Neuronal stem cell (in vitro differentiated cells): ENCODE measurements around the gene LY9.

Source experiments
- DNase-seq: peaks from one replicate; pipeline ENCODE4 v3.0.0-alpha.2; 2013; ENCODE audit warnings: low spot score
- H2AFZ ChIP-seq: one replicate; pipeline ENCODE4 v1.6.1; 2013; ENCODE audit warnings: mild to moderate bottlenecking, low read length, inconsistent platforms
- H2AK5ac ChIP-seq: 2 replicates; pipeline ENCODE4 v1.6.1; 2013; ENCODE audit warnings: low read depth, mild to moderate bottlenecking, inconsistent platforms, low read length, moderate library complexity, mixed read lengths
- H2BK120ac ChIP-seq: 2 replicates; pipeline ENCODE4 v1.6.1; 2013; ENCODE audit warnings: low read depth, mild to moderate bottlenecking, inconsistent platforms, low read length, moderate library complexity, mixed read lengths
- H2BK12ac ChIP-seq: one replicate; pipeline ENCODE4 v1.6.1; 2013; ENCODE audit warnings: low read length, inconsistent platforms
- H2BK15ac ChIP-seq: 2 replicates; pipeline ENCODE4 v1.6.1; 2013; ENCODE audit warnings: mild to moderate bottlenecking, low read length, inconsistent platforms, mixed read lengths
- H2BK5ac ChIP-seq: one replicate; pipeline ENCODE4 v1.6.1; 2013; ENCODE audit warnings: inconsistent platforms, mild to moderate bottlenecking, low read length, moderate library complexity
- H3K14ac ChIP-seq: one replicate; pipeline ENCODE4 v1.6.1; 2013; ENCODE audit warnings: low read length, inconsistent platforms
- H3K18ac ChIP-seq: 2 replicates; pipeline ENCODE4 v1.6.1; 2013; ENCODE audit warnings: low read length, inconsistent platforms
- H3K23ac ChIP-seq: 2 replicates; pipeline ENCODE4 v1.6.1; 2013; ENCODE audit warnings: low read depth, mild to moderate bottlenecking, mixed read lengths, low read length, inconsistent platforms; ENCODE audit not compliant: poor library complexity
- H3K27ac ChIP-seq: replicated peaks from 3 replicates; pipeline ENCODE4 v1.5.1; 2013; ENCODE audit warnings: low read length, inconsistent platforms
- H3K27me3 ChIP-seq, 3 experiments: 2 replicates each; pipeline ENCODE4 v1.6.1; 2013; ENCODE audit warnings: low read length in 3 of 3, mild to moderate bottlenecking in 2 of 3, inconsistent platforms in 1 of 3, low read depth in 1 of 3, mixed read lengths in 1 of 3, moderate library complexity in 1 of 3; ENCODE audit not compliant: control insufficient read depth in 3 of 3, insufficient read depth in 3 of 3
- H3K36me3 ChIP-seq, 2 donors: replicated peaks in 1 of 2; 2 replicates each; pipeline ENCODE4 v1.6.1; 2013; ENCODE audit warnings: low read length in 2 of 2; ENCODE audit not compliant: control insufficient read depth in 2 of 2, insufficient read depth in 2 of 2
- H3K4ac ChIP-seq: 2 replicates; pipeline ENCODE4 v1.6.1; 2013; ENCODE audit warnings: inconsistent platforms, mild to moderate bottlenecking, low read length, moderate library complexity
- H3K4me1 ChIP-seq, 2 donors: 1 replicate in 1 of 2; 2 replicates in 1 of 2; pipeline ENCODE4 v1.6.1; 2013; ENCODE audit warnings: low read length in 2 of 2, low read depth in 1 of 2; ENCODE audit not compliant: control insufficient read depth in 2 of 2, insufficient read depth in 1 of 2
- H3K4me2 ChIP-seq: one replicate; pipeline ENCODE4 v1.6.1; 2013; ENCODE audit warnings: mild to moderate bottlenecking, low read length, inconsistent platforms; ENCODE audit not compliant: insufficient read depth, poor library complexity, severe bottlenecking
- H3K4me3 ChIP-seq, 2 donors: 2 replicates each; pipeline ENCODE4 v1.5.1; 2013; ENCODE audit warnings: low read length in 2 of 2, mild to moderate bottlenecking in 2 of 2, inconsistent platforms in 1 of 2, moderate library complexity in 1 of 2
- H3K79me1 ChIP-seq: one replicate; pipeline ENCODE4 v1.6.1; 2013; ENCODE audit warnings: low read depth, mild to moderate bottlenecking, inconsistent platforms, low read length, moderate library complexity
- H3K9ac ChIP-seq: one replicate; pipeline ENCODE4 v1.6.1; 2013; ENCODE audit warnings: mild to moderate bottlenecking, low read depth, low read length, inconsistent platforms; ENCODE audit not compliant: poor library complexity
- H3K9me3 ChIP-seq, 2 donors: replicated peaks in 1 of 2; 2 replicates each; pipeline versions ENCODE3 to v1.6.1; 2013; ENCODE audit warnings: low read length in 2 of 2, mild to moderate bottlenecking in 2 of 2, inconsistent platforms in 1 of 2, low read depth in 1 of 2, mixed read lengths in 1 of 2, moderate library complexity in 1 of 2; ENCODE audit not compliant: control insufficient read depth in 2 of 2, insufficient read depth in 1 of 2
- H4K8ac ChIP-seq: one replicate; pipeline ENCODE4 v1.6.1; 2013; ENCODE audit warnings: low read depth, mild to moderate bottlenecking, inconsistent platforms, low read length, moderate library complexity
- H4K91ac ChIP-seq: one replicate; pipeline ENCODE4 v1.6.1; 2013; ENCODE audit warnings: low read length, low read depth, mild to moderate bottlenecking, inconsistent platforms; ENCODE audit not compliant: poor library complexity
- WGBS, 2 donors: extraction: QIAGEN DNeasy Blood & Tissue Kit; methylation state at CpG; one replicate each; pipeline ENCODE4 v1.1.7; 2013; ENCODE audit warnings: missing lambda C conversion rate in 2 of 2, mixed read lengths in 1 of 2; ENCODE audit not compliant: insufficient read length in 2 of 2, insufficient replicate concordance in 1 of 2; ENCODE audit errors: extremely low coverage in 2 of 2; 5-methylcytosine and 5-hydroxymethylcytosine counted together

Gene LY9

DNA sequence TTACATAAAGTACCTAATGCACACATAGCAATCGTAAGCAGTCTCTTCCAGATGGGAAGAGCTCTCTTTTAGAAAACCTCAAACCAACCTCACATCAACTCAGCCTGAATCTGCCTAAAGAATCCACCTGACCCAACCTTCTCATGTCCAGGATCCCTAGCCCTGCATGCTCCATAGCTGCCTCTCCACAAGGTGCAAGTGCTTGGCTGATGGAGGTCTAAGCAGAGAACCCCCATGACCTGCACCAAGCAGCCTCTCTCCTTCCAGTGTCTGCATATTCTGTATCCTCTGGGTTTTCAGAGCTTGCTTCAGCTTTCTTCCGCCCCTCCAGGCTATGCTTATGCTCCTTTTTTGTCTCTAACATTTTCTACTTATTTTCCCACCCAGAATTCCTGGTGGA lies 2.5 kb downstream of the LY9 start:
- Histone ChIP-seq H3K4me2 (no peak overlapping the region), H3K23ac (no peak overlapping the region), H3K14ac (no peak overlapping the region), H2BK120ac (no peak overlapping the region), H3K36me3 (no peaks in the 10 kb centered on the region), H4K91ac (no peak overlapping the region), H3K4ac (no peak overlapping the region), H2BK12ac (no peak overlapping the region), H2BK15ac (no peak overlapping the region), H3K18ac (no peak overlapping the region), H3K79me1 (no peaks in the 10 kb centered on the region), H3K4me3 (no peak overlapping the region), H3K4me1 (no peaks in the 10 kb centered on the region), H3K27ac (no peak overlapping the region), H3K27me3 (no peaks in the 10 kb centered on the region), H4K8ac (no peak overlapping the region), H3K9ac (no peak overlapping the region), H2AFZ (no peak overlapping the region), H2AK5ac (no peak overlapping the region), H3K9me3 (peaks cover 0 to 2% of the 10 kb centered on the region in 2 donors), H2BK5ac (no peak overlapping the region)
- no CpG with 5 or more reads among the region's 2 CpGs for WGBS, 2 donors
- no peak for DNase-seq

DNA sequence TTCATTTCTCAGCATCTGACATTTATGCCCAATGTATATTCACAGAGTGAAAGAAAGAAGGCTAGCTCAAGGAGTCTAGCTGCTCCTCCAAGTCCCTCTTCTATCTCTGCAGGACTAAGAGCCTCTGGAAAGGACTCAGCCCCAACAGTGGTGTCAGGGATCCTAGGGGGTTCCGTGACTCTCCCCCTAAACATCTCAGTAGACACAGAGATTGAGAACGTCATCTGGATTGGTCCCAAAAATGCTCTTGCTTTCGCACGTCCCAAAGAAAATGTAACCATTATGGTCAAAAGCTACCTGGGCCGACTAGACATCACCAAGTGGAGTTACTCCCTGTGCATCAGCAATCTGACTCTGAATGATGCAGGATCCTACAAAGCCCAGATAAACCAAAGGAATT lies 3.7 kb downstream of the LY9 start:
- Histone ChIP-seq H2BK15ac (no peak overlapping the region), H3K27me3 (no peaks in the 10 kb centered on the region), H2AK5ac (no peak overlapping the region), H4K8ac (no peak overlapping the region), H2BK12ac (no peak overlapping the region), H3K36me3 (no peaks in the 10 kb centered on the region), H3K4ac (no peak overlapping the region), H3K79me1 (no peaks in the 10 kb centered on the region), H3K4me2 (no peak overlapping the region), H3K4me3 (no peak overlapping the region), H3K14ac (no peak overlapping the region), H2BK5ac (no peak overlapping the region), H3K23ac (no peak overlapping the region), H2BK120ac (no peak overlapping the region), H3K4me1 (no peaks in the 10 kb centered on the region), H3K18ac (no peak overlapping the region), H3K9me3 (no peaks in the 10 kb centered on the region), H2AFZ (no peak overlapping the region), H4K91ac (no peak overlapping the region), H3K27ac (no peak overlapping the region), H3K9ac (no peak overlapping the region)
- no peak for DNase-seq
- no CpG with 5 or more reads among the region's 5 CpGs for WGBS, 2 donors

DNA sequence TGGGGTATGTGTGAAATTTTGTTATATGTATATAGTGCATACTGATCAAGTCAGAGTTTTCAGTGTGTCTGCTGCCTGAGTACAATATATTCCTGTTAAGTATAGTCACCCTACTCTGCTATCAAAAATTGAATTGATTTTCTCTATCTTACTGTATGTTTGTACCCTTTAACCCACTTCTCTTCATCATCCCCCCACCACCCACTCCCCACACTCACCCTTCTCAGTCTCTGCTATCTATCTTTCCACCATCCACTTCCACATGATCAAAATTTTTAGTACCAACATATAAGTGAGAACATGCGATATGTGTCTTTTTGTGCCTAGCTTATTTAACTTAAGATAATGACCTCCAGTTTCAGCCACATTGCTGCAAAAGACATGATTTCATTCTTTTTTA lies 4.2 kb downstream of the LY9 start:
- no peak overlapping the region for H3K4me2 ChIP-seq
- no peak overlapping the region for H3K27ac ChIP-seq
- no peak for DNase-seq
- no peak overlapping the region for H3K4ac ChIP-seq
- H3K9ac ChIP-seq = no peak overlapping the region
- H2AFZ ChIP-seq = no peak overlapping the region
- H3K4me3 ChIP-seq = no peak overlapping the region
- H2AK5ac ChIP-seq = no peak overlapping the region
- H3K23ac ChIP-seq = no peak overlapping the region
- no peaks in the 10 kb centered on the region for H3K36me3 ChIP-seq
- H4K8ac ChIP-seq = no peak overlapping the region
- no peak overlapping the region for H2BK5ac ChIP-seq
- H3K79me1 ChIP-seq = no peaks in the 10 kb centered on the region
- no peaks in the 10 kb centered on the region for H3K9me3 ChIP-seq
- no CpG with 5 or more reads among the region's 1 CpG for WGBS, 2 donors
- H2BK15ac ChIP-seq = no peak overlapping the region
- no peak overlapping the region for H3K14ac ChIP-seq
- no peaks in the 10 kb centered on the region for H3K27me3 ChIP-seq
- no peak overlapping the region for H4K91ac ChIP-seq
- H3K4me1 ChIP-seq = no peaks in the 10 kb centered on the region
- no peak overlapping the region for H3K18ac ChIP-seq
- no peak overlapping the region for H2BK120ac ChIP-seq
- H2BK12ac ChIP-seq = no peak overlapping the region

DNA sequence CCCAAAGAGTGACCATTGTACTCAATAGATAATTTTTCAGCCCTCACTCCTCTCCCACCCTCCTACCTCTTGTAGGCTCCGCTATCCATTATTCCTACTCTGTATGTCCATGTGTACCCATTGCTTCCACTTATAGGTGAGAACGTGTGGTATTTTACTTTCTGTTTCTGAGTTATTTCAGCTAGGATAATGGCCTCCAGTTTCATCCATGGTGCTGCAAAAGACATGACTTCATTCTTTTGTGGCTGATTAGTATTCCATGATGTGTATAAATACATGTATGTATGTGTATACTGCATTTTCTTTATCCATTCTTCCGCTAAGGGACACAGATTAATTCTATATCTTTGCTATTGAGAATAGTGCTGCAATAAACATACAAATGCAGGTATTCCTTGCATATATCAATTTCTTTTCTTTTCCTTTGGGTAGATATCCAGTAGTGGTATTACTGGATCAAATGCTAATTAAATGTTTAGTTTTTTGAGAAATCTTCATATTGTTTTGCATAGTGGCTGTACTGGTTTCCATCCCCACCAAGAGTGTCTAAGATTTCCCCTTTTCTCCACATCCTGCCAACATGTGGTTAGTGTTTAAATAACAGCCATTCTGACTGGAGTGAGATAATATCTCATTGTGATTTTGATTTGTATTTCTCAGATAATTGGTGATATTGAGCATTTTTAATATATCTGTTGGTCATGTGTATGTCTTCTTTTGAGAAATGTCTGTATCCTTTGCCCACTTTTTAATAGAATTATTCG lies 4.9 kb downstream of the LY9 start:
- H2AFZ ChIP-seq = no peak overlapping the region
- H2BK12ac ChIP-seq = no peak overlapping the region
- H3K4me3 ChIP-seq = no peak overlapping the region
- H2AK5ac ChIP-seq = no peak overlapping the region
- no peak overlapping the region for H3K23ac ChIP-seq
- H2BK15ac ChIP-seq = no peak overlapping the region
- no peak overlapping the region for H3K4ac ChIP-seq
- H3K36me3 ChIP-seq = no peaks in the 10 kb centered on the region
- no peaks in the 10 kb centered on the region for H3K79me1 ChIP-seq
- no peaks in the 10 kb centered on the region for H3K9me3 ChIP-seq
- no peaks in the 10 kb centered on the region for H3K27me3 ChIP-seq
- DNase-seq = no peak
- H3K4me2 ChIP-seq = no peak overlapping the region
- no CpG with 5 or more reads among the region's 4 CpGs for WGBS, 2 donors
- no peak overlapping the region for H4K8ac ChIP-seq
- no peak overlapping the region for H4K91ac ChIP-seq
- H3K9ac ChIP-seq = no peak overlapping the region
- H3K18ac ChIP-seq = no peak overlapping the region
- no peak overlapping the region for H3K14ac ChIP-seq
- no peak overlapping the region for H2BK120ac ChIP-seq
- H3K4me1 ChIP-seq = no peaks in the 10 kb centered on the region
- no peak overlapping the region for H3K27ac ChIP-seq
- H2BK5ac ChIP-seq = no peak overlapping the region
